H1 (cell line): ENCODE results near the gene GALNT2. TPM values are rescaled to one million over a fixed set of nuclear protein-coding genes. Genes with fewer than 3 reads are reported as not detected.

Experiments
- NRF1 ChIP-seq: IDR thresholded peaks from 2 replicates; pipeline ENCODE4 v1.6.1; 2011; ENCODE audit warnings: mild to moderate bottlenecking, low read depth, low read length, improper control_type of control experiment
- polyA plus RNA-seq, 7 experiments: library from polyadenylated mRNA; depleted of rRNA in 3 of 7; stranded (reverse) in 5 of 7; unstranded in 2 of 7; fragments of >200 nt in 5 of 7; fragments of 200-250 nt in 2 of 7; gene quantifications; 1 replicate in 5 of 7; 2 replicates in 1 of 7; 4 replicates in 1 of 7; pipeline versions ENCODE4 v1.2.1 to v1.2.3, GENCODE V29; 2011 to 2013; ENCODE audit warnings: missing spikeins in 2 of 7, mixed read lengths in 2 of 7
- total RNA-seq: library from RNA; stranded (reverse); fragmentation: NEBNext Ultra II Directional; extraction: Animal tissue kit (Norgen Biotek cat#: 25700); gene quantifications from 2 replicates; pipeline ENCODE4 v1.2.1, GENCODE V29; 2021

The GALNT2 gene
- total and polyA plus RNA-seq, 2 of the 8 experiments (the other 6 are each of a cell fraction or from before 2014, with no cell fraction given) = 34.5 to 75.3 TPM

- TF ChIP-seq NRF1 = no peak
These were observed 53.9 kb downstream of the GALNT2 start (continued) for GRCh38 chr1:230120921-230121381.
